ENCODE measurements around the gene WDR35. TPM values are rescaled to one million over a fixed set of nuclear protein-coding genes. Genes with fewer than 3 reads are reported as not detected.

Gene WDR35
- total and polyA plus RNA-seq, 4 donors: 0.97 to 3.8 (median 1.6) TPM

- Histone ChIP-seq H3K9ac (ENCODE audit: low read depth in 1 of 2, low read length in 2 of 2) (no peak overlapping the region), H3K36me3 (ENCODE audit: control insufficient read depth in 4 of 4, insufficient read depth in 3 of 4, low read depth in 1 of 4, low read length in 3 of 4) (no peaks in the 10 kb centered on the region), H3K9me3 (ENCODE audit: control insufficient read depth in 4 of 4, low read length in 3 of 4) (no peaks in the 10 kb centered on the region), H3K27me3 (ENCODE audit: control insufficient read depth in 4 of 4, insufficient read depth in 4 of 4, low read length in 3 of 4) (no peaks in the 10 kb centered on the region), H3K4me1 (ENCODE audit: control insufficient read depth in 4 of 4, insufficient read depth in 4 of 4, low read length in 3 of 4) (no peaks in the 10 kb centered on the region), H3K27ac (ENCODE audit: low read depth in 1 of 2, low read length in 2 of 2) (no peak overlapping the region), H3K4me3 (ENCODE audit: low read depth in 1 of 3, low read length in 3 of 3) (no peak overlapping the region)
- DNase-seq (ENCODE audit: low spot score): no peak
- 94% methylated on average over 4 of the region's 4 CpGs for WGBS
- TF ChIP-seq SP1 (IDR thresholded peaks at IDR 0.05) (no peak), CTCF (IDR thresholded peaks at IDR 0.05; ENCODE audit: low read depth, low read length, missing input control) (no peak), MAX (IDR thresholded peaks at IDR 0.05) (no peak), YY1 (IDR thresholded peaks at IDR 0.05) (no peak), GABPA (IDR thresholded peaks at IDR 0.05 in 1 of 2, conservative IDR thresholded peaks at IDR 0.05 in 1 of 2) (no peak), HNF4G (IDR thresholded peaks at IDR 0.05) (no peak), ATF3 (IDR thresholded peaks at IDR 0.05) (no peak), EGR1 (IDR thresholded peaks at IDR 0.05; ENCODE audit: low read depth in 2 of 2) (no peak), FOXA2 (IDR thresholded peaks at IDR 0.05) (no peak), RAD21 (IDR thresholded peaks at IDR 0.05) (no peak), HNF4A (conservative IDR thresholded peaks at IDR 0.05) (no peak), RXRA (IDR thresholded peaks at IDR 0.05) (no peak), TAF1 (conservative IDR thresholded peaks at IDR 0.05) (no peak), JUND (IDR thresholded peaks at IDR 0.05) (no peak), FOXA1 (IDR thresholded peaks at IDR 0.05) (no peak), NR2F2 (IDR thresholded peaks at IDR 0.05) (no peak), ZBTB33 (IDR thresholded peaks at IDR 0.05) (no peak)
Measured at GRCh38 chr2:19947184-19947940, 42.5 kb downstream of the WDR35 start.

GRCh38 chr2:19944205-19944845, 45.6 kb downstream of the WDR35 start:
- WGBS: 74% methylated on average over 2 of the region's 2 CpGs
- Histone ChIP-seq H3K4me1 (ENCODE audit: control insufficient read depth in 4 of 4, insufficient read depth in 4 of 4, low read length in 3 of 4) (no peaks in the 10 kb centered on the region), H3K36me3 (ENCODE audit: control insufficient read depth in 4 of 4, insufficient read depth in 3 of 4, low read depth in 1 of 4, low read length in 3 of 4) (no peaks in the 10 kb centered on the region), H3K9me3 (ENCODE audit: control insufficient read depth in 4 of 4, low read length in 3 of 4) (no peaks in the 10 kb centered on the region), H3K27ac (ENCODE audit: low read depth in 1 of 2, low read length in 2 of 2) (no peak overlapping the region), H3K4me3 (ENCODE audit: low read depth in 1 of 3, low read length in 3 of 3) (no peak overlapping the region), H3K9ac (ENCODE audit: low read depth in 1 of 2, low read length in 2 of 2) (no peak overlapping the region), H3K27me3 (ENCODE audit: control insufficient read depth in 4 of 4, insufficient read depth in 4 of 4, low read length in 3 of 4) (no peaks in the 10 kb centered on the region)
- no peak for DNase-seq (ENCODE audit: low spot score)
- TF ChIP-seq REST (IDR thresholded peaks at IDR 0.05) (no peak), NR2F2 (IDR thresholded peaks at IDR 0.05) (no peak), CTCF (IDR thresholded peaks at IDR 0.05; ENCODE audit: low read depth, low read length, missing input control) (no peak), EGR1 (IDR thresholded peaks at IDR 0.05; ENCODE audit: low read depth in 2 of 2) (no peak), RAD21 (IDR thresholded peaks at IDR 0.05) (no peak), YY1 (IDR thresholded peaks at IDR 0.05) (no peak), TAF1 (conservative IDR thresholded peaks at IDR 0.05) (no peak), SP1 (IDR thresholded peaks at IDR 0.05) (no peak)
